Endothelial cell of umbilical vein (primary cell): ENCODE measurements around the gene SCGB2B2.

Source experiments
- EZH2 ChIP-seq: IDR thresholded peaks from 2 replicates; pipeline ENCODE4 v1.6.1; 2012; ENCODE audit warnings: borderline replicate concordance, low read depth, mild to moderate bottlenecking, moderate library complexity, low read length, inconsistent platforms; ENCODE audit not compliant: severe bottlenecking
- FOS ChIP-seq: IDR thresholded peaks from 2 replicates; pipeline ENCODE4 v1.6.1; 2011; ENCODE audit warnings: mild to moderate bottlenecking, low read length, moderate library complexity, borderline replicate concordance; ENCODE audit not compliant: insufficient read depth
- JUN ChIP-seq: IDR thresholded peaks from 2 replicates; pipeline ENCODE4 v1.6.1; 2011; ENCODE audit warnings: borderline replicate concordance, low read depth; ENCODE audit not compliant: insufficient read length, insufficient read depth
- POLR2A ChIP-seq: IDR thresholded peaks from 2 replicates; pipeline ENCODE4 v1.6.1; 2012; ENCODE audit warnings: low read depth, mild to moderate bottlenecking, control low read depth, low read length
- POLR2AphosphoS5 ChIP-seq: IDR thresholded peaks from 2 replicates; pipeline ENCODE4 v1.6.1; 2012; ENCODE audit warnings: low read depth, mild to moderate bottlenecking, control low read depth, low read length, moderate library complexity; ENCODE audit not compliant: insufficient read depth
- TF ChIP-seq, protein P1 (sequence below), 2 donors: IDR thresholded peaks; 1 replicate in 1 of 2; 2 replicates in 1 of 2; pipeline ENCODE4 v1.5.1; 2011; ENCODE audit warnings: low read length in 2 of 2, mild to moderate bottlenecking in 2 of 2, moderate library complexity in 2 of 2, control low read depth in 1 of 2, inconsistent platforms in 1 of 2, low read depth in 1 of 2; ENCODE audit not compliant: insufficient read depth in 1 of 2; ENCODE audit errors: extremely low read depth in 1 of 2
- TF ChIP-seq, protein P2 (sequence below): IDR thresholded peaks from 2 replicates; pipeline ENCODE4 v1.6.1; 2011; ENCODE audit not compliant: insufficient read depth, insufficient read length

- TF ChIP-seq POLR2A (no peak), JUN (no peak), POLR2AphosphoS5 (no peak), FOS (no peak), EZH2 (no peak)
- TF ChIP-seq, protein P1, sequence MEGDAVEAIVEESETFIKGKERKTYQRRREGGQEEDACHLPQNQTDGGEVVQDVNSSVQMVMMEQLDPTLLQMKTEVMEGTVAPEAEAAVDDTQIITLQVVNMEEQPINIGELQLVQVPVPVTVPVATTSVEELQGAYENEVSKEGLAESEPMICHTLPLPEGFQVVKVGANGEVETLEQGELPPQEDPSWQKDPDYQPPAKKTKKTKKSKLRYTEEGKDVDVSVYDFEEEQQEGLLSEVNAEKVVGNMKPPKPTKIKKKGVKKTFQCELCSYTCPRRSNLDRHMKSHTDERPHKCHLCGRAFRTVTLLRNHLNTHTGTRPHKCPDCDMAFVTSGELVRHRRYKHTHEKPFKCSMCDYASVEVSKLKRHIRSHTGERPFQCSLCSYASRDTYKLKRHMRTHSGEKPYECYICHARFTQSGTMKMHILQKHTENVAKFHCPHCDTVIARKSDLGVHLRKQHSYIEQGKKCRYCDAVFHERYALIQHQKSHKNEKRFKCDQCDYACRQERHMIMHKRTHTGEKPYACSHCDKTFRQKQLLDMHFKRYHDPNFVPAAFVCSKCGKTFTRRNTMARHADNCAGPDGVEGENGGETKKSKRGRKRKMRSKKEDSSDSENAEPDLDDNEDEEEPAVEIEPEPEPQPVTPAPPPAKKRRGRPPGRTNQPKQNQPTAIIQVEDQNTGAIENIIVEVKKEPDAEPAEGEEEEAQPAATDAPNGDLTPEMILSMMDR (IDR thresholded peaks at IDR 0.05; ENCODE audit: extremely low read depth in 1 of 2, insufficient read depth in 1 of 2, low read depth in 1 of 2, low read length in 2 of 2), result no peak
- TF ChIP-seq, protein P2, sequence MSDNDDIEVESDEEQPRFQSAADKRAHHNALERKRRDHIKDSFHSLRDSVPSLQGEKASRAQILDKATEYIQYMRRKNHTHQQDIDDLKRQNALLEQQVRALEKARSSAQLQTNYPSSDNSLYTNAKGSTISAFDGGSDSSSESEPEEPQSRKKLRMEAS, result no peak
Observed at GRCh38 chr19:34711890-34712289, 34.9 kb upstream of the SCGB2B2 start.
